ENCODE results near the gene COL15A1. TPM values are rescaled to one million over a fixed set of nuclear protein-coding genes. Genes with fewer than 3 reads are reported as not detected.

Gene COL15A1
- total RNA-seq, 4 donors from 2014 or later = 4.0 to 7.8 (median 6.8) TPM

DNA sequence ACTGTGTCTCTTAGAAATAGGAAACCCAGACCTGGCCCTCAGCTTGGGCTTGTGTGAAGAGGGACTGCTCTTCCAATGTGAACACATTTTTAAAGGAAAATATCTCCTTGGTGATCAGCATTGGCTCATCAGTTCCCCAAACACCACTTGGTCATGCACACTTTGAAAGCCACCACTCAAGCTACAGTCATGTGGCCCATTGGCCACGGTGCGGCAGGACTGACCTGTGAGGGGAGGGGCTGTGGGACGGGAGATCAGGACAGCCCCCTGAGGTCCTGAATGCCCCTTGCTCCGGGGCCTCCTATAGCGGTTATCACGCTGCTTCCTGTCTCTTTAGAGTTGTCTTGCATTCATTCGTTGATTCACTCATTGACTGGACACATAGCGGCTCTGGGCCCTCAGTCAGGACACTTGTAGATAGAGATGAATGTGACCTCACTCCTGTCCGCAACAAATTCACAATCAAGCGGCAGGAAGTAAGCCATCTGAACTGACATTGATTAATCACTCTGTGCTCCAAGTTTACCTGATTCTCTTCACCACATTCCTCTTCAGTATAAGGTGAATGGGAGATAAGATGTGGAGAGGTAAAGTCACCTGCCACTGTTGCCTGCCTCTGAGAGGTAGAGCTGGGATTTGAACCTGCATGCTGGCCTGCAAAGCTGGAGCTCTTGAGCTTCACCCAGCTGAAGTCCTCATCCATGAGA lies 73.1 kb downstream of the COL15A1 start:
- Histone ChIP-seq H3K4me1 (no peaks in the 10 kb centered on the region), H3K27ac (no peak overlapping the region), H3K4me3 (no peak overlapping the region), H3K36me3 (no peaks in the 10 kb centered on the region), H3K9me3 (no peaks in the 10 kb centered on the region), H3K27me3 (no peaks in the 10 kb centered on the region)
- TF ChIP-seq POLR2A (IDR thresholded peaks at IDR 0.05) = no peak
- TF ChIP-seq, protein P1, sequence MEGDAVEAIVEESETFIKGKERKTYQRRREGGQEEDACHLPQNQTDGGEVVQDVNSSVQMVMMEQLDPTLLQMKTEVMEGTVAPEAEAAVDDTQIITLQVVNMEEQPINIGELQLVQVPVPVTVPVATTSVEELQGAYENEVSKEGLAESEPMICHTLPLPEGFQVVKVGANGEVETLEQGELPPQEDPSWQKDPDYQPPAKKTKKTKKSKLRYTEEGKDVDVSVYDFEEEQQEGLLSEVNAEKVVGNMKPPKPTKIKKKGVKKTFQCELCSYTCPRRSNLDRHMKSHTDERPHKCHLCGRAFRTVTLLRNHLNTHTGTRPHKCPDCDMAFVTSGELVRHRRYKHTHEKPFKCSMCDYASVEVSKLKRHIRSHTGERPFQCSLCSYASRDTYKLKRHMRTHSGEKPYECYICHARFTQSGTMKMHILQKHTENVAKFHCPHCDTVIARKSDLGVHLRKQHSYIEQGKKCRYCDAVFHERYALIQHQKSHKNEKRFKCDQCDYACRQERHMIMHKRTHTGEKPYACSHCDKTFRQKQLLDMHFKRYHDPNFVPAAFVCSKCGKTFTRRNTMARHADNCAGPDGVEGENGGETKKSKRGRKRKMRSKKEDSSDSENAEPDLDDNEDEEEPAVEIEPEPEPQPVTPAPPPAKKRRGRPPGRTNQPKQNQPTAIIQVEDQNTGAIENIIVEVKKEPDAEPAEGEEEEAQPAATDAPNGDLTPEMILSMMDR (IDR thresholded peaks at IDR 0.05 in 4 of 5, conservative IDR thresholded peaks at IDR 0.05 in 1 of 5) = no peak
- no peak for ATAC-seq
- no peak for DNase-seq
- intact Hi-C loops (cut with DNase I; ENCODE audit: low total_unique reads) (no loop called here), in situ Hi-C loops (cut with MboI; ENCODE audit: low sequenced_read_pairs in 4 of 4) (no loop called here)

DNA sequence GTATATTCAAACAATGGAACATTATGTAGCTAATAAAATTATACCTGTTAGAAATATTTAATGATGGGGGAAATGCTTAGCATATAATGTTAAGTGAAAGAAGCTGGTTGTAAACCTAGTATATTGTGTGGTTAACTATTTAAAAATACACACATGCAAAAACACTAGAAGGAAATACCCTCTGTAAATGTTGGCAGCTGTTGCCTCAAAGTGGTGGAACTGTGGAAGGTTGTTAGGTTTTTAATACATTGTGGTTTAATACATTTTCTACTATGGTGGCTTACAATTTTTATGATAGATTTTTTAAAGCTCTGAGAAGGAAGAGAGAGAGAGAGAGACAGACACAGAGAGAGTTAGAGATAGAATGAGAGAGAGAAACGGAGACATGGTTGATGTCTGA lies 74.9 kb downstream of the COL15A1 start:
- in situ Hi-C loops (cut with MboI; ENCODE audit: low sequenced_read_pairs in 4 of 4) (no loop called here), intact Hi-C loops (cut with DNase I; ENCODE audit: low total_unique reads) (no loop called here)
- ATAC-seq (no peak), DNase-seq (no peak)
- TF ChIP-seq, protein P1 (IDR thresholded peaks at IDR 0.05 in 4 of 5, conservative IDR thresholded peaks at IDR 0.05 in 1 of 5) = no peak
- TF ChIP-seq POLR2A (IDR thresholded peaks at IDR 0.05) = no peak
- peak overlapping the region in 1 of 4 donors; percentile 54 for H3K27ac ChIP-seq
- H3K4me3 ChIP-seq = no peak overlapping the region
- peaks cover 0 to 3% of the 10 kb centered on the region in 2 donors for H3K4me1 ChIP-seq
- H3K27me3 ChIP-seq = no peaks in the 10 kb centered on the region
- H3K9me3 ChIP-seq = no peaks in the 10 kb centered on the region
- no peaks in the 10 kb centered on the region for H3K36me3 ChIP-seq

DNA sequence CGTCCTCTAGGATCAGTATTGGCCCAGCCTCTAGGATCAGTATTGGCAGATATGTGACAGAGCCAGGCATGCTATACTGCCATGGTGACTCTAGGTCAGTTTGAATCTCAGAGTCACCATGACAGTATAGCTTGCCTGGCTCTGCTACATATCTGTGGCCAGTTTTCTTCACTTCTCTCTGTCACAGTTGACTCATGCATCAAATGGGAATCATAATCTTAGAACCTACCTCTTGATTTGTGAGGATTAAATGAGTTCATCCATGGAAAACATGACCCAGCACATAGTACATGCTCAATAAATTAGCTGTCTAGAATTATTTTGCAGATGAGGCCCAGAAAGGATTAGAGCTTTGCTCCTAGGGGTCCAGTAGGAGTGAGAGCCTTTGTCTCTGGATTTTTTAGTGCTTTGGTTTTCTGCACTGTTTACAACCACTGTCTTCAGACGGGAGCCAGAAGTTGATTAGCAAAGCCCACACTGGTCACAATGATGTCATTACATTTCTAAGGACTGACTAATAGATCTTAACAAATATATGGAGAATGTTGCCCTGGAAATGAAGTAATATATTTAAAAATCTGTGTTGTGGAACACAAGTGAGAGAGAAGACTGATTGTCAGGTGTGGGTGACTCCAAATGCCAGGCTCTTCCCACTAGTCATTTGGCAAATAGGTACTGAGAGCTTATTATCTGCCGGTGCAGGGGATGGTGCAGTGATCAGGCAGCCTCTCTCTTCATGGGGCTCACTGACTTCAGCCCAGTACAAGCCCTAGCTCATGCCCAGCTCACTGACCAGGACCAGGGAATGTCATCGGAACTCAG lies 76.0 kb downstream of the COL15A1 start:
- DNase-seq (no peak), ATAC-seq (peak; percentile 76 to 81)
- intact Hi-C loops (cut with DNase I; ENCODE audit: low total_unique reads) = no loop called here
- H3K36me3 ChIP-seq = no peaks in the 10 kb centered on the region
- in situ Hi-C loops (cut with MboI; ENCODE audit: low sequenced_read_pairs in 4 of 4) = loop anchor here in 1 of 4 donors (10.0 kb wide), 1 partner anchor 65 kb away; no protein-coding TSS in a partner anchor
- peak in 1 of 2 donors; percentile 11 for TF ChIP-seq POLR2A (IDR thresholded peaks at IDR 0.05)
- TF ChIP-seq, protein P1 (IDR thresholded peaks at IDR 0.05 in 4 of 5, conservative IDR thresholded peaks at IDR 0.05 in 1 of 5) = no peak
- no peaks in the 10 kb centered on the region for H3K27me3 ChIP-seq
- peaks cover 0 to 4% of the 10 kb centered on the region in 2 donors for H3K4me1 ChIP-seq
- H3K27ac ChIP-seq = peak overlapping the region; percentile 48 to 65 (median 58)
- H3K4me3 ChIP-seq = no peak overlapping the region
- H3K9me3 ChIP-seq = no peaks in the 10 kb centered on the region

DNA sequence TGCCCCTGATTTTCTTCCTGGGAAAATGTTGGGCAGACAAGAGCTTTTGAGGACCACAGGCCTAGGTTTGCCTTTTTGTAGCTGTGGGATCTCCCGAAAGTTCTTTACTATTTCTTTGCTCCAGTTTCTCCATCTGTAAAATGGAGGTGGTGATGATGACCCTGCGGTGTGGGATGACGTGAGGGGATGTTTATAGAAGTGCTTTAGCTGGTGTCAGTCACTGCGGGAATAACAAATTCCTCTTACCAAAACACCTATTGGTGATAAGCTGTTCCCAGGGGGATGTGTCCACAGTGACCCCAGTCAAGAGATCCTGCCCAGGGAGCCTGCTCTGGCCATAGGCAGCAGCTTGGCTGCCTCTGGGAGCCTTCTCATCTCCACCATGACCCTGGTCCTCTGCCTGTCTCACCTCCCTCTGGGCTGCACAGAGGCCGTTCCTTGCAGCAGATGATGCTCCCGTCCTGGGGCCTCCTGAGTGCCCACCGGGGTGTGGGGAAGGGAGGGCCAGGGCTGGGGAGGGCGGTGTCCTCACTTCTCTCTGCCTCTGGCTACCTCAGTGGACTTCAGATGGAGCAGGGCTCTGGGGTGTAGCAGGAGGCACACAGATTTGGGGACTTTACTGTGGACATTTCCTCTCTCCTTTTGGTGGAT lies 77.2 kb downstream of the COL15A1 start:
- TF ChIP-seq, protein P1 (IDR thresholded peaks at IDR 0.05 in 4 of 5, conservative IDR thresholded peaks at IDR 0.05 in 1 of 5) = no peak
- no peak for TF ChIP-seq POLR2A (IDR thresholded peaks at IDR 0.05)
- ATAC-seq = no peak
- Histone ChIP-seq H3K36me3 (no peaks in the 10 kb centered on the region), H3K27ac (peak overlapping the region; percentile 48 to 65 (median 58)), H3K4me1 (peaks cover 0 to 4% of the 10 kb centered on the region in 2 donors), H3K4me3 (no peak overlapping the region), H3K9me3 (no peaks in the 10 kb centered on the region), H3K27me3 (no peaks in the 10 kb centered on the region)
- no peak for DNase-seq
- in situ Hi-C loops (cut with MboI; ENCODE audit: low sequenced_read_pairs in 4 of 4) (loop anchor here in 1 of 4 donors (10.0 kb wide), 1 partner anchor 64 kb away; no protein-coding TSS in a partner anchor), intact Hi-C loops (cut with DNase I; ENCODE audit: low total_unique reads) (no loop called here)

Measured in gastrocnemius medialis (tissue), 4 donors.